Neural cell (in vitro differentiated cells): ENCODE data around the gene CYP21A2.
"Not testable (repeated sequence)": the region's sequence is repeated elsewhere in the genome, so short reads cannot be mapped to it uniquely, and the experiment has no call there.

ENCODE experiments used
- CTCF ChIP-seq: fragments of 450-650 bp; IDR thresholded peaks from 2 replicates; pipeline ENCODE4 v1.5.1; 2014; ENCODE audit warnings: antibody characterized with exemption, mild to moderate bottlenecking, moderate library complexity; ENCODE audit not compliant: poor library complexity, severe bottlenecking
- EP300 ChIP-seq: fragments of 450-650 bp; conservative IDR thresholded peaks from 2 replicates; pipeline ENCODE4 v1.6.1; 2014; ENCODE audit warnings: antibody characterized with exemption, mild to moderate bottlenecking, moderate library complexity; ENCODE audit not compliant: poor library complexity, severe bottlenecking
- EZH2 ChIP-seq: fragments of 200-600, 300-800 bp; shearing (Covaris generic), sonication (generic); IDR thresholded peaks from 2 replicates; pipeline ENCODE4 v1.6.1; 2014; ENCODE audit warnings: antibody characterized with exemption, low read length, borderline replicate concordance, mild to moderate bottlenecking; ENCODE audit not compliant: insufficient read depth, poor library complexity, severe bottlenecking
- MXI1 ChIP-seq: fragments of 450-650 bp; conservative IDR thresholded peaks from 2 replicates; pipeline ENCODE4 v1.6.1; 2014; ENCODE audit warnings: antibody characterized with exemption, mild to moderate bottlenecking; ENCODE audit not compliant: poor library complexity, severe bottlenecking
- POLR2AphosphoS5 ChIP-seq: IDR thresholded peaks from 2 replicates; pipeline ENCODE4 v1.6.1; 2012
- RAD21 ChIP-seq: fragments of 450-650 bp; conservative IDR thresholded peaks from 2 replicates; pipeline ENCODE4 v1.6.1; 2014; ENCODE audit warnings: antibody characterized with exemption, mild to moderate bottlenecking, moderate library complexity
- SMC3 ChIP-seq: fragments of 450-650 bp; conservative IDR thresholded peaks from 2 replicates; pipeline ENCODE4 v1.6.1; 2014; ENCODE audit warnings: antibody characterized with exemption, mild to moderate bottlenecking, moderate library complexity; ENCODE audit not compliant: poor library complexity
- TAF1 ChIP-seq: IDR thresholded peaks from 2 replicates; pipeline ENCODE4 v1.6.1; 2012; ENCODE audit warnings: low read depth
- TF ChIP-seq, protein P1 (sequence below): IDR thresholded peaks from 2 replicates; pipeline ENCODE4 v1.6.1; 2012; ENCODE audit warnings: borderline replicate concordance

- TF ChIP-seq, protein P1, sequence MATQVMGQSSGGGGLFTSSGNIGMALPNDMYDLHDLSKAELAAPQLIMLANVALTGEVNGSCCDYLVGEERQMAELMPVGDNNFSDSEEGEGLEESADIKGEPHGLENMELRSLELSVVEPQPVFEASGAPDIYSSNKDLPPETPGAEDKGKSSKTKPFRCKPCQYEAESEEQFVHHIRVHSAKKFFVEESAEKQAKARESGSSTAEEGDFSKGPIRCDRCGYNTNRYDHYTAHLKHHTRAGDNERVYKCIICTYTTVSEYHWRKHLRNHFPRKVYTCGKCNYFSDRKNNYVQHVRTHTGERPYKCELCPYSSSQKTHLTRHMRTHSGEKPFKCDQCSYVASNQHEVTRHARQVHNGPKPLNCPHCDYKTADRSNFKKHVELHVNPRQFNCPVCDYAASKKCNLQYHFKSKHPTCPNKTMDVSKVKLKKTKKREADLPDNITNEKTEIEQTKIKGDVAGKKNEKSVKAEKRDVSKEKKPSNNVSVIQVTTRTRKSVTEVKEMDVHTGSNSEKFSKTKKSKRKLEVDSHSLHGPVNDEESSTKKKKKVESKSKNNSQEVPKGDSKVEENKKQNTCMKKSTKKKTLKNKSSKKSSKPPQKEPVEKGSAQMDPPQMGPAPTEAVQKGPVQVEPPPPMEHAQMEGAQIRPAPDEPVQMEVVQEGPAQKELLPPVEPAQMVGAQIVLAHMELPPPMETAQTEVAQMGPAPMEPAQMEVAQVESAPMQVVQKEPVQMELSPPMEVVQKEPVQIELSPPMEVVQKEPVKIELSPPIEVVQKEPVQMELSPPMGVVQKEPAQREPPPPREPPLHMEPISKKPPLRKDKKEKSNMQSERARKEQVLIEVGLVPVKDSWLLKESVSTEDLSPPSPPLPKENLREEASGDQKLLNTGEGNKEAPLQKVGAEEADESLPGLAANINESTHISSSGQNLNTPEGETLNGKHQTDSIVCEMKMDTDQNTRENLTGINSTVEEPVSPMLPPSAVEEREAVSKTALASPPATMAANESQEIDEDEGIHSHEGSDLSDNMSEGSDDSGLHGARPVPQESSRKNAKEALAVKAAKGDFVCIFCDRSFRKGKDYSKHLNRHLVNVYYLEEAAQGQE, result not testable (repeated sequence)
- not testable (repeated sequence) for TF ChIP-seq RAD21, CTCF, POLR2AphosphoS5, TAF1, EP300, MXI1, EZH2, SMC3
These were observed 9.6 kb upstream of the CYP21A2 start for GRCh38 chr6:32028631-32029030.
